ENCODE results near the gene FAM114A1.
"Not testable (repeated sequence)": the region's sequence is repeated elsewhere in the genome, so short reads cannot be mapped to it uniquely, and the experiment has no call there.

The FAM114A1 gene

DNA sequence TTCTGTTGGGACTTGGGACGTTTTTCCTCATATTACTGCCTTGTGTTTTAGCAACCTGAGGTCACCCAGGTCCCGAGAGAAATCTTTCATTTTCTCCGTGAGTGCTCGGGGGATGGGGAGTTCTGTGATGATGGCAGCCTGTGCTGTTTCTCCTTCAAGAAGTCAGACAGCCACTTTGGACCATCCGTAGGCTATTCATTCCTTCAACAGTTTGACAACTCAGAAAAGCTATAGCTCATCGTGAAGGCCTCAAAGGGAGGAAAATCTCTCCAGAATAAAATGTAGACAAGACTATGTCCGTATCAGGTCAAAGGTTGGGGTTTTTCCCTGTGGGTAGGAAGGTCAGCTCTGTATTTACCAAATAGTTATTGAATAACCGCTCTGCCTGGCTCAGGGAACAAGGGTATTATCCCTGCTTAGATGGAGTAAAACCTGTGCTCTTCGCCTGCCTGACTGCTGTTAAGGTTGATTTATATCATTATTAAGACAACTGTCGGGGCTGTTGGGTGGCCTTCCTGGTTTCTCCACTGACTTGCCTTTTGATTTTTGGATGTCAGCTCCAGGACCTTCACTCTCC, 36.6 kb downstream of the FAM114A1 start:
- DNase-seq (ENCODE audit: low spot score): no peak

DNA sequence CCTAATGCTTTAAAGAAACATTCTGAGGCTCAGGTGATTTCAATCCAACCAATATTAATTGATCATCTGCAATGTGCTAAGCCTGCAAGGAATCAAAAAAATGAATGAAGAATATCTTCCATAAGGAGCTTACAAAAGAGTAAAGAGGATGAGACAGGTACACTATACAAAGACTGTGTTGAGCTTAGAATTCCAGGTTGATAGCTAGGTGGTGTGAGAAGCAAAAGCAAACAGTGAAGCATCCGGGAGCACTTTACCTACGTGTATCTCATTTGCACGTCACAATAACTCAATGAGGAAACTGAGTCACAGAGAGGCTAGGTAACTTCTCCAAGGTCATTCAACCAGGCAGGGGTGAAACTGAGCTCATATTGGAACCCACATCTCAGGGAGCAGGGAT, 37.1 kb downstream of the FAM114A1 start:
- DNase-seq (ENCODE audit: low spot score): no peak

DNA sequence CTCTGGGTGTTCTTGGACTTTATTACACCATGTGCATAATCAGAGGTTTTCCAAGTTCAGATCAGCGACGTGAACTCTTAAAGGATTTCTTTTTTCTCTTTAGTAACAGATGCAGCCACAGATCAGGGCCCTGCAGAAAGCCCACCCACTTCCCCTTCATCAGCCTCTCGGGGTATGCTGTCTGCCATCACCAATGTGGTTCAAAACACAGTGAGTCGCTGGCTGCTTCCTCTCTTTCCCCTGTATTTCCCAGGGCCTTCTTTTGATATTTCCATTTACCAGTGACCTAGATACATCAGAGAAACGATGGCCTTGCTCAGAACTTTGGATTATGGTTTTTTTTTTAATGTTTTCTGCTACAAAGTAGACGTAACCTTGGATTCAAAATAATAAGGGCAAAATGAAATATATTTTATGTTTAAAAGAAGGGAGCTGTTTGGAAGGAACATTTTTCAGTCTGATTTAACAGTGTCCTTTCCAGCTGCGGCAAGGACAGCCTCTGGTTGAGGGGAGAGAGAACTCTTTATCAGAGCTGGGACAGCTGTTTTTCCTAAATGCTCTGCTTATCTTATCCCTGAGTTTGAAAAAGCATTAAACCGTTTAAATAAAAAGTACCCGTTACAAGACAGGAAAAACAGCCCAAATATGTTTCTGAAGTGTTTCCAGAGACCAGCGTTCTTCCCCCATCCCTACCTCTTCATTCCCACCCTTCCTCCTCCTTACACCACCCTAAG, 38.2 kb downstream of the FAM114A1 start:
- DNase-seq (ENCODE audit: low spot score): no peak

DNA sequence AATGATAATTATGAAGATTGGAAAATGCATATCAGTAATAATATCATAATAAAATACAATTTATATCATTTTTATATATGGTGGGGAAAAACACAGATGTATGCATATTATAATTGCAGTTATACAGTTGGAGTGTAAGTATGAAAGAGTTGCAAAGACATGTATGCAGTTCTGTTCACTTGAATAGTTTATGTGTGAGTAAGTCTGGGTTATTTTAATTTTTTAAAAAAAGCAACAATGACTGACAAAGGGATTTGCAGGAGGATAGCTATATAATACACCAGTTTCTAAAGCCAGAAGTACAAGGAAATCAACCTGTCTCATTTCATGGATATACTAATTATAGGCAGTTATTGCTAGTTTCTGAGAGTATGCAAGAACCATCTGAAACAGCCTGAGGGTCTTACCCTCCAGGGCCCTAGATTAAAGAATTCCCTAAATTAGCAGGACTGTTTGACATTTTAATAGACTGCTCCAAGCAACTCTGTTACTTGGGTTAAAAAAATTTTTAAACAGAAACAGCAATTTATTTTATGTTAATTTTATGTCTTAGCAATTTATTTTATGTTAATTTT, 40.2 kb downstream of the FAM114A1 start:
- DNase-seq (ENCODE audit: low spot score): no peak

DNA sequence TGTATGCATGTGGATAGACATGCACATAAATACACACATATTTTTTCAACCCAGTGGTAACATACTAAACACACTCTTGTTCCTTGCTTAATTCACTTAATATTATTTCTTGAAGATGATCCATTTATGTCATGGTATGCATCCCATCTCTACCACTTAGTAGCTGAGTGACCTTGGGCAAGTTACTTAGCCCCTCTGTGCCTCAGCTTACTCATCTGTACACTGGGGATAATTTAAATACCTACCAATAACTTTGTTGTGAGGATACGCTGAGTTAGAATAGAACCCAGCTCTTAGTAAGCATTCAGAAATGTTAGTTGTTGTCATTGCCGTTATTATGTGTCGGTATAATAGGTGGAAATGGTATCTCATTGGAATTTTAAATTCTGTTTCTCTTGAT, 41.4 kb downstream of the FAM114A1 start:
- no peak for DNase-seq (ENCODE audit: low spot score)

DNA sequence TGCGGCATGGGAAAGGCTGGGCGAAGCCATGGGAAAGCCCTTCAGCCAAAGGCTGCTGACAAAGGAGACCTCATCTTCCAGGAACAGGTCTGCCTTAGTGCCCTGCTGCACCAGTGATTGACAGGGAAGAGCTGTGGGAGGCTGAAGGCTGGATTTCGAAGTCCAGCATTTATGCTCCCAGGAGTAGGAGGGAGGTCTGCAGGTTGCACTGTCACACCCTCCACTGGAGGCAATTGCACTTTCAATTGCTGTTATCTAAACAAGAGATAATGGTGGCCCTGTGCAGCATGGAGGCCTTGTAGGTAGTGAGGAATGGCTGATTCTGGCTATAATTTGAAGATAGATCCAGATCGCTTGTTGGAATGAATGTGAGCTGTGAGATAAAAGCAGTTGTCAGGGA, 43.7 kb downstream of the FAM114A1 start:
- DNase-seq (ENCODE audit: low spot score): no peak

DNA sequence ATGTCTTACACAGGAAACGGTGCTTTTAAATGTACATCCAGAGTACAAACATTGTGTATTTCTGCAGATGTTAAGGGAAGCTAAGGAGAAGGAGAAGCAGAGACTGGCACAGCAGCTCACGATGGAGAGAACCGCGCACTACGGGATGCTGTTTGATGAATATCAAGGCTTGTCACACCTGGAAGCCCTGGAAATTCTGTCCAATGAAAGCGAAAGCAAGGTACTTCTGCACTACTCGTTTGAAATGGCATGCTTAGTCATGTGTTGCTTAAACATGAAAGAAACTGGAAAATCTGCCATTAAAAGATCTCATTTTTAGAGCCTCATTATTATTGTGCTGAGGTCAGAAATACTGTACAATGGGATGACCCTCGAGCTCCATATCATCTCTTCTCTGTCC, 47.2 kb downstream of the FAM114A1 start:
- DNase-seq (ENCODE audit: low spot score): no peak

DNA sequence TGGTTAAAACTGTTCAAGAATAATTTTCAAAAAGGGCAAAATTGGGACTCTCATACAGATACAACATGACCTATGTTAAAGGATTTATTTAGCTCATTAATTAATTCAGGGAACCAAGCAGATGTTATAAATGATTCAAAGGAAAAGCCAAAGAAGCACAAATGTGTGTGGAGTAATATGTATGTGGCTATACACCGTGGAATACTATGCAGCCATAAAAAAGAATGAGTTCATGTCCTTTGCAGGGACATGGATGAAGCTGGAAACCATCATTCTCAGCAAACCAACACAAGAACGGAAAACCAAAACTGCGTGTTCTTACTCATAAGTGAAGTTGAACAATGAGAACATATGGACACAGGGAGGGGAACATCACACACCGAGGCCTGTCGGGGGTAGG, 48.7 kb downstream of the FAM114A1 start:
- not testable (repeated sequence) for DNase-seq (ENCODE audit: low spot score)

DNA sequence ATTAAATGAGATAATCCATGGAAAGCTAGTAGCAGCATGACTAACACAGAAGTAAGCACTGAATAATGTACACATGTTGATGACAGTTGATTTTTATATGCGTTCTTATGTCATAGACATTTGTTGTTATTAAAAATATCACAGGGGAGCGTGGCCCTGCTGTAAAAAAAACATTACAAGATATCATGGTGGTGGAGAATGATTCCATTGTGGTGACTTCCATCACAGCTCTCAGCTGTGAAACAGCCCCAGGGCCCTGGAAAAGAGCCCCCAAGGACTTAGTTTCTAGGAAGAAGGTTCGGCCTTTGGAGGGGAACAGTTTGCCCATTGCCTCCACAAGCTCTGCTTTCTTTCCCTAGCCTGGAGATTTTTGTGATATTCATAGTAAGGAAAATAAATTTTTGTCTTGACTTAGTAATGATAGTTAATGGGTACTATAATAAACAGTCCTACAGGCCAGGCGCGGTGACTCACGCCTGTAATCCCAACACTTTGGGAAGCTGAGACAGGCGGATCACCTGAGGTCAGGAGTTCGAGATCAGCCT, 49.9 kb downstream of the FAM114A1 start:
- no peak for DNase-seq (ENCODE audit: low spot score)

DNA sequence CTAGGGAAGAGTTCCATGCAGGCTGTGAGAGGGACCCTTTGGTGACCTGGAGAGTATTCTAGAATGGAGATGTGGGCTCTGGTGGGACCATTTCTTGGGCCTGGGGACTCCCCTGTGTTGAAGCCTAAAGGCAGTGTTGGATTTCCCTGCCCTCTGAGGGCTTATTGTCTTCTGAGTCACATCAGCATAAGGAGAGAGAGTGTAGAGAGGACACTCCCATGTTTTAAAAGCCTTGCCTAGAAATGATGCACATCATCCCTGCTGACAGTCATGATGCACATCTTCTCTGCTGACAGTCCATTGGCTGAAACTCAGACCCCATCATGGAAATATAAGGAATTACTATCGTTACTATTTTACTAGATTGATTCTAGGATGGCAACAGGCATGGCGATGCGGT, 51.9 kb downstream of the FAM114A1 start:
- no peak for DNase-seq (ENCODE audit: low spot score)

DNA sequence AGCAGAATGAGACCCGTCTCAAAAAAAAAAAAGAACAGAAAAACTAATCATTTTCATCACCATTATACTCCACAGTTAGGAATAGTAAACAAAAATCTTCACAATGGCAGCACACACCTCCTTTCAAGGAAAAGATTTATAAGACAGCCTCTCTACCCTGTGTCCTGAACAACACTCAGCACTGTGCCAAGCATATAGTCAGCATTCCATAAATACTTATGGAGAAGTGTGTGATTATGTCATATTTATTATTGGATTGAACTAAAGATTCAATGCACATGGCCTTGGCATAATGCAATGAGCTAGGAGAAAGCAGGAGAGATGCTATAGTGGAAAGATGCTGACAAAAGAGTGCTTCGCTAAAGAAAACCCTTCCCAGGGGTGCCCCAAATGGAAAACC, 52.6 kb downstream of the FAM114A1 start:
- no peak for DNase-seq (ENCODE audit: low spot score)

DNA sequence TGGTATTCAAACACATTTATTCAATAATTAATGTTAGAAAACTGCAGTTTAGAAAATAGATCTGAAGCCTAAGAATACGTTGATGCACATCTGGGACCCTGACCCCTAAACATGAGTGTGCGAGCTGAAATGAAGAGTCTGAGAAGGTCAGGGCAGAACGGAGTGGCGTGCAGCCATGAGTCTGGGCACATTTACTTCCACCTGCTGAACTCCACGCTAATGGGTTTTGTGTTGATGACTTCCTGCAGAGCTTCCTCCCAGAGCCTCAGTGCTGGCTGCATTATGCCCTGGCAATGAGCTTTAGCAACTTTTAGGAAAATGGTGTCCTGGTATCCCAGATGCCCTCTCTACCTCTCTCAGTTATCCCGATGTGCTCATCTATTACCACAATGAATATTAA, 53.1 kb downstream of the FAM114A1 start:
- no peak for DNase-seq (ENCODE audit: low spot score)

DNA sequence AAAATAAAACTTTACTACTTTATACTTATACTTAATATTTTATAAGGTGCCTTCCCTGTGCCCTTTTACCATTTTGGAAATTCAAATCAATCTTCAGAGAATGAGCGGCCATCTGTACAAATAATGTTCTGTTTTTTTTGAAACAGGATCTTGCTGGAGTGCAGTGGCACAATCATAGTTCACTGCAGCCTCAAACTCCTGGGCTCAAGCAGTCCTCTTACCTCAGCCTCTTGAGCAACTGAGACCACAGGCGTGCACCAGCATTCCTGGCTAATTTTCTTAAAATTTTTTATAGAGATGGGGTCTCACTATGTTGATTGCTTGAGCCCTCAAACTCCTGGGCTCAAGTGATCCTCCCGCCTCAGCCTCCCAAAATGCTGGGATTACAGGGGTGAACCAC, 53.5 kb downstream of the FAM114A1 start:
- no peak for DNase-seq (ENCODE audit: low spot score)

DNA sequence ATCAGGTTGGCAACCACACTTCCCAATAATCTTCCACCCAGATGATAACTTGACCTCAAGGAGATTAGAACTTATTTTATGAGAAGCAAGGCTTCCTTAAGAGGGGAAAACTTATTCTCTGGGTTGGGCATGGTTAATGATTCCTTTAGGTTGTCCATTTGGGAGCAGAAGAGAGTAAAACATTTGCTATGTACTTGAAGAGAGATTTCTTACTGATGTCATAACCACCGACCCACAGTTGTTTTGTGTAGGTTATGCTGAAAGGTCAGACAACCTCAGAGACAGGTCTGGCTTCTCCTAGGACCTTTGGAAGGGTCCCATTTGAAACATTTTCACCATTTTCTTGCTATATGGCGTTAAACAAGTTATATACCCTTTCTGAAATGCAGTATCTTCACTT, 56.1 kb downstream of the FAM114A1 start:
- no peak for DNase-seq (ENCODE audit: low spot score)

DNA sequence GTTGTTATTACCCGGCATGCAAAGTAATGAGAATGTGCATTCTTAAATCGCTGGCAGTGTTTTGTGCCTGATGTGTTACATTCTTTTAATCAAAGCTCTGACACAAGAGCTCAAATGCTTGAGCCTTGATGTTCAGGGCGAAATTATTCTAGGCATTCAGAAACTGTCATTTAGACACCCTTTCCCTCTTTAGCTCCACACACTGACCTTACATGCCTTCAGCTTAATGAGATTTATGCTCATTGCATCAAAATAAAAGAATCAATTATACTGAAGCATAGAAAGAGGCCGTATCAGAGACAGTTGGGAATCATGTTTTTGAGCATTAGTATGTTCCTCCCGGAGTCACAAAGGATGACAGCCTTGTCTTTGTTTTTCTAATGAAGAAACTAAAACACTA, 56.7 kb downstream of the FAM114A1 start:
- DNase-seq (ENCODE audit: low spot score): no peak

DNA sequence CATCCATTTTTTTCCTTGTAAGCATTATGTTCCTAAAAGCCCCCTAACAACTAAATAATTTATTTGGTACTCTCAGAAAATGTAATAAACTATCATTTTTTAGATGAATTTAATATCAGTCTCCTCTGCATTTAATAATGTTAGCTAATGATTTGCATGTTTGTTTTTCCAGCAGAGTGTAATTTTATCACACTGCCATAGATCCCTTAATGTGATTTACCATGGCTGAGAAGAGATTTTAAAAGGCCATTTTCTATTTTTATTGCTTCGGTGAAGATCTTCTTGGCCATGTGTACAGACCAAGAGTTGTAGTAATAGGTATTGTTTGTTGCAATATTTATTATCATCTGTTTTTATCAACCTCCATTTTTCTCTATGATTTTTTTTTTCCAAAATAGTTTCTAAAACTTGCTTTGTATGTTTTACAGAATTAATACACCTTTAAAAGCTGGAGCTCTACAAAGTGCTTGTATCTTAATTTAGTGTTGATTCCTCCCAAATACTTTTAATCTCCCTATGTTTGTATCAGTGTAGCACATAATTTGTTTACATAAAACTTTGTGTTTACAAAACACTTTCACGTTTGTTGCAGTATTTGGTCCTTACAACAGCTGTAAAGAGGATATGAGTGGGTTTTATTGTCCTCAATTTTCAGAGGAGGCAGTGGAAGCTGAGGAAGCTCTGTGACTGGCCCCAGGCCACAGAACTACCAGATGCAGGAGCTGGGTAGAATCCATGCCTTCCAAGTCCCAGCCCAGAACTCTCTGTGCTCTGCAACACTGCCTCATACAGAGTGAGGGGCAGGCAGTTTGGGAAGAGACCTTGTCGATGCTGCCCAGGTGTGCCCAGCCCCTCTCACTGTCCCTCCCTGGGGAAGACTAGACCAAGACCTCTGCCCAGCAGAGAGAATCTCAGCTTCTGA, 58.1 kb downstream of the FAM114A1 start:
- peak; percentile 74 for DNase-seq (ENCODE audit: low spot score)

DNA sequence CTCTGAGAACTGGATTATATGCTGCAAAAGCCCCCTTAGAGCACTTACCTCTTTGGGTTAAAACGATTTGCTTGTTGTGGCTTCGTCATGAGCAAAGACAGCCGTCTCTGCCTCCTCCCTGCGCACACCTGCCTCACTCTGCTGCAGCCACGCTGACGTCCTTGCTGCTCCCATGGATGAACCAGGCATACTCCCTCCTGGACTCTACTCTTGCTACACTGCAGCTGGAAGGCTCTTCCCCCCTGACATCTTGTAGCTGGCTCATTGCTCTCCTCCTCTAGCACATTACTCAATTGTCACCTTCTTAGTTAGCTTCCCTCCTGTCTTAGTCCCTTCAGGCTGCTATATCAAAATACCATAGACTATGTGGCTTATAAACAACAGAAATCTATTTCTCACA, 59.3 kb downstream of the FAM114A1 start:
- DNase-seq (ENCODE audit: low spot score): no peak

DNA sequence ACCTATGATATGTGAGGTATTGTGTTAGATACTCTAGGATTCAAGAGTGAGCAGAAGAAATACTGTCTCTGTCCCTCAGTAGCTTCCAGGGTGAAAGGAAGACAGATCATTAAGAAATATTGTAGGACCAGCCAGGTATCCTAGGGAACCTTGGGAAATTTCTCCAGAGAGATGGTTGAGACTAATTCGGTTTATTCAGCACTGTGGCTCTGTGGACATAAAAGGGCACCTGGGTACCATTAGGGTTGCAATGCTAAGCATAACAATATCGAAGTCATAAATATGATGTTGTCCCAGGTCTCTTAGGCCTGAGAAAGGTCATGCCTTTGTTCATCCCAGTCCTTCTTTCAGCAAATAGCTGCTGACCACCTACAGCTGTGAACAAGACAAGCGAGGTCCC, 61.0 kb downstream of the FAM114A1 start:
- no peak for DNase-seq (ENCODE audit: low spot score)

DNA sequence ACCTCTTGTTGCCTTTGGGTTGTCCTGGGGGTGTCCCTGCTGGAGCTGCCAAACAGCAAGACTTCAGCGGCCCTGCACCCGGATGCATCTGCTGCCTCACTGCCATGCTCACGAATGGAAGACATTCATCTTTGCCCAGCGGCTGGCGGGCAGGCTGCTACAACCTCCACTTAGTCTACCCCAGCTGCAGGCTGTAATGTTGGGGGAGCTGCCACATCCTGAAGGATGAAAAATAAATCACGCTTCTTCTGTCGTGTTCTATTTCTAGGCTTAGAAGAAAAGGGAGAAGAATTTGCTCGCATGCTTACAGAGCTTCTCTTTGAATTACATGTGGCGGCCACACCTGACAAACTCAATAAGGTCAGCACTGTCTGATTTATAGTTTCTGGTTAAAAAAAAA, 61.4 kb downstream of the FAM114A1 start:
- DNase-seq (ENCODE audit: low spot score): no peak

DNA sequence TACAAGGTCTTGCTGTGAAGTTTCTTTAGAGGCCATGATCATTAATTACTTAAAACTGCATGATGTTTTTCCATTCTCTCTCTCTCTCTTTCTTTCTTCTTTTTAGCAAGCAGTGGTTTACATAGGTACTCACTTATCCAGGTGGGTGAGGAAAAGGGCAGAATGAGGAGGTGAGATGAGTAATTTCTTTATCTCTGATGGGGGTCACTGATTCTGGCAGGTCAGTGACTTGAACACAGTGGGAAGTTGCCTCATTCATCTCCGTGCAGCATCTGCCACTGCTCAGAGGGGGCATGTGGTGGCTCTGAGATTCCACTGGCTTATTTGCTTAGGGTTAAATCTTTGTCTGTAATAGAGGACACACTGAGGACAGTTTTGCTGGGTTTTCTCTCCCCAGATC, 62.6 kb downstream of the FAM114A1 start:
- no peak for DNase-seq (ENCODE audit: low spot score)

DNA sequence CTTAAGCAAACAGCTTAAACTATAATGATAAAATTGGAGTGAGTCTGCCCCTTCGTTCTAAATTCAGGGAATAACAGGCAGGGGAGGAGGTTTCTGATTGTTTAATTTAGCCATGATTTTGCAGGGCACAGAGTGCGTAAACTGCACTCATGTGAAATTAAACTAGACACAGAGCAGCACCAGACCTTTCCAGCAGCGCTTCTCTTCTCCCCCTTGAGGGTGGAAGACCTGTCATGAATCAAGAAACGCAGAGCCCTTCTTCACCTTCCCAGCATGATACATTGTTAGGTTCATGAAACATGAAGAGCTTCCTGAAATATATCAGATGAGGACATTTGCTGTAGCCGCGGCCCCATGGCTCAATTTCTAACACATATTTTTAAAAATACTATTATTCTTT, 63.1 kb downstream of the FAM114A1 start:
- no peak for DNase-seq (ENCODE audit: low spot score)

DNA sequence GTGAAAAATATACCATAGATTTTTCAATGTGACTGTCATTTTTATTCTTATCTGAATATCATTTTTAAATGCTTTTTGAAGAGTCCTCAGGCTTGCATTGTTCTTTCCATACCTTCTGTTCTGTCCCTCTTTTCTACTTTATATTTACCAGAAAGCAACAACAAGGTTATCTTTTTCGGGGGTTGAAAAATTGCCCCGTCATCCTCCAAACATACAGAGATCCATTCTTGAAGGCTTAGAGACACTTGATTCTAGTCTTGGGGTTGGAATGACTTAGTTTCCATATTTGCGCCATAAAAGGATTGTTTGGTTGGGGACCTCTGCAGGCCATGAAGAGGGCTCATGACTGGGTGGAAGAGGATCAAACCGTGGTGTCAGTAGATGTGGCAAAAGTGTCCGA, 63.5 kb downstream of the FAM114A1 start:
- no peak for DNase-seq (ENCODE audit: low spot score)
